Daoy (cell line): ENCODE data around the gene MBTPS1. TPM values are rescaled to one million over a fixed set of nuclear protein-coding genes. Genes with fewer than 3 reads are reported as not detected.
A peak's percentile ranks its signal among the peaks of the same experiment; 100 is the strongest.

Source experiments
- DNase-seq: peaks from one replicate; pipeline ENCODE4 v3.0.0-alpha.2; 2015; ENCODE audit warnings: low read depth
- total RNA-seq: library from RNA; depleted of rRNA; stranded (reverse); fragments of >200 nt; shearing (Covaris generic); gene quantifications from 2 replicates; pipeline ENCODE4 v1.2.3, GENCODE V29; 2014; rRNA removed

MBTPS1 gene
- 30.1 and 36.6 TPM in 2 replicates for total RNA-seq

- peak; percentile 99 for DNase-seq
These were observed at the start of gene MBTPS1 for GRCh38 chr16:84116720-84117493. Gene MBTPS1 (minus strand): TSS chr16:84116942. CDS start chr16:84101783, 15,159 bp downstream.

DNA sequence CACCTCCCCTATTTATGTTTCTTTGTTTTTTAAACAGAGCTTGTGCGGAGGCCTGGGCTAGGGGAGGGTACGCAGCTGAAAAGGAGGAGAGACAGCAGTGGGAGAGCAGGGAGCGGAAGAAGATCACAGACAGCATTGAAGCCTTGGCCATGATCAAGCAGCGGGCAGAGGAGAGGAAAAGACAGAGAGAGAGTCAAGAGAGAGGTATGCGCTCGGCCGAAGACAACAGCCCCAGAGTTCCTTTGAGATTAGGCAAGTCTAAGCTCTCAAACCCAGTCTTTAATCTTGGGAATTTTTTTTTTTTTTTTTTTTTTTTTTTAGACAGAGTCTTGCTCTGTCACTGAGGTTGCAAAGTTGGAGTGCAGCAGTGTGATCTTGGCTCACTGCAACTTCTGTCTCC is 49.0 kb upstream of the MBTPS1 start:
- DNase-seq = no peak

DNA sequence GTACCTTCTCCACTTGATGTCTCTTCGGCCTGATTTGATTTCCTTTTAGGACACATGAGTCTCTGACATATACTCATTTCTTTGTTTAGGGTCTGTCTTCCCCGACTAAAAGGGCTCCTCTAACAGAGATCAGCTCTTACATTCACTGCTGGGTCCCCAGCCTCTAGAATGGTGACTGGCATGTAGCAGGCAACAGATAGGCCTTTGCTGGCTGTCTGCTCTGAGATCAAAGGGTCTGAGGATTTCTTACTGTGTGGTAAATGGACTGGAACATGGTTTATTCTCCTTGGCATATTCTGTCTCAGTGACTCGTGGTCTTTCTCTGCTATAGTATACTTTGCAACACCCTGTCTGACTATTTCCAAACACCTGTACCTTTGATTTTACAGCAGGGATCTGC is 45.1 kb upstream of the MBTPS1 start:
- no peak for DNase-seq

DNA sequence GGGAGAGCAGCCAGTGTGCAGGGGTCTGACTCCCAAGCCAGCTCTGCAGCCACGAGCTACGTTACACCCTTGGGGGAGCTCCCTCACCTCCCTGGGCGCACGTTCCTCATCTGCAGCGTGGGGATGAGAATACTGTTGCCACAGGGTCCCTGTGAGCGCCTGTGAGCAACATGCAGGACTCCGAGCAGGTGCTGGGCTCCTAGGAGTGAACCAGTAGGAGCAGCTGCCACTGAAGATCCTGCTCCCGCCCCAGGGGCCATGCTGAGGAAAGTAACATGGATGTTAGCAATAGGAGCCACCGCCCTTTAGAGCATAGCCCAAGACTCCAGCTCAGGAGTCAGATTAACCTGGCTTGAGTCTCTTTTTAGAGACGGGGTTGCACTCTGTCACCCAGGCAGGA is 44.3 kb upstream of the MBTPS1 start:
- no peak for DNase-seq

DNA sequence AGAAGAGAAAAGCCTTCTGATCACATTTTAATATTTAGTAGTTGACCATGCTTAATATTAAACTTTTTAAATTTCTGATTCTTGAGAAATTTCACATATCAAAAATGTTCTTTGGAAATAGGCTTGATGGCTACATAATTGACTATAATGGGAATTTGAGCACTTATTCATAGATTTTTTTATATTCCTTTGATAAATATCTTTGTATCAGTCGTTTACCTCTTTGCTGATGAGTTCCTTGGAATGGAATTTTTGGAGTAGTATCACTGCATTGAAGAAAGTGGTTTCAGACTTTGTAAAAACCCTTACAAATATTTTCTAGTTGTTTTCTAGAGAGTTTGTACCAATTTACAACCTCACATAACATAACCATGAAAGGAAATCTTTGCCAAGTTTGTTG is 43.1 kb upstream of the MBTPS1 start:
- no peak for DNase-seq

GRCh38 chr16:84159007-84159406 is 42.3 kb upstream of the MBTPS1 start:
- no peak for DNase-seq

GRCh38 chr16:84156342-84156784 is 39.6 kb upstream of the MBTPS1 start:
- DNase-seq = peak; percentile 25

DNA sequence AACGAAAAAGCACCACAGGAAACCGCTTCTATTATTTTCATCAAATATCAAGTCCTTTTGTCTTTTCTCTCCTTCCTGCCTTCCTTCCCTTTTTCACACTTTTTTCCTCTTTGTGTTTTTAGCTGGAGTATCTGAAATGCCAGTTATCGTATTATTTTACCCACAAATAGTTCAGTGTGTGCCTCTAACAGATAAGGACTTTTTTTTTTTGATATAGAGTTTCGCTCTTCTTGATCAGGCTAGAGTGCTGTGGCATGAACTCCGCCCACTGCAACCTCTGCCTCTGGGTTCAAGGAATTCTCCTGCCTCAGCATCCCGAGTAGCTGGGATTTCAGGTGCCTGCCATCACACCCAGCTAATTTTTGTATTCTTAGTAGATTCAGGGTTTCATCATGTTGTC is 39.0 kb upstream of the MBTPS1 start:
- DNase-seq = no peak

- DNase-seq = no peak
These were observed 38.5 kb upstream of the MBTPS1 start for GRCh38 chr16:84155226-84155625.

DNA sequence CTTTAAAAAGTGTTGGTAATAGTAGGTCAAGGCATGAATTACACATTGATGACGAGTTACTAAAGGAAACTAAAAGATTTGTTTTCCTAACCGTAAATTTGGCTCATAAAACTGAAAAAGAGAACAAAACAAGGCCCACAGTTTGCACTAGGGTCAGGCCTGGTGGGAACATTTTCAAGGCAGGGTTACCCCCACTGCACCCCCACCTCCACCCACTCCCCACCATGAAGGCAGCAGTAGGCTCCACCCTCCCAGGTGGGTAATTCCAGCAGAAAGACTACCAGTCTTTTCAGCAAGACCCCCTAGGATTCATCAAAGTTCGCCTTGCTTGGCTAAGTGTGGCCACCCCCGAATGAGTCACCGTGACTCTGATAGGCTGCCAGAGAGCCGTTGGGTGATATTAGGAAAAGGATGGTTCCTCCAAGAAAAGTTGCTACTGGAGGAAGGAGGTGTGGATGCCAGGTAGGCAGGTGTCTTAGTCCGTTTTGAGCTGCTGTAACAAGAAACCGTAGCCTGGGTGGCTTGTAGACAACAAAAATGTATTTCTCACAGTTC is 37.0 kb upstream of the MBTPS1 start:
- peak; percentile 24 for DNase-seq

- no peak for DNase-seq
These were observed 34.2 kb upstream of the MBTPS1 start for GRCh38 chr16:84150926-84151325.

- DNase-seq = peak; percentile 91
These were observed 28.3 kb upstream of the MBTPS1 start, which contains the start of the genes DNAAF1 and HSDL1 for GRCh38 chr16:84144859-84145639. Gene DNAAF1 (plus strand): TSS chr16:84145308. CDS start chr16:84145441, 133 bp downstream. Gene HSDL1 (minus strand): TSS chr16:84145177. CDS start chr16:84131321, 13,856 bp downstream.

GRCh38 chr16:84144209-84144858 is 27.6 kb upstream of the MBTPS1 start:
- peak; percentile 33 for DNase-seq

GRCh38 chr16:84143784-84144199 is 27.1 kb upstream of the MBTPS1 start:
- no peak for DNase-seq

- DNase-seq = no peak
These were observed 26.3 kb upstream of the MBTPS1 start for GRCh38 chr16:84143081-84143480.

GRCh38 chr16:84141143-84141670 is 24.5 kb upstream of the MBTPS1 start:
- no peak for DNase-seq

DNA sequence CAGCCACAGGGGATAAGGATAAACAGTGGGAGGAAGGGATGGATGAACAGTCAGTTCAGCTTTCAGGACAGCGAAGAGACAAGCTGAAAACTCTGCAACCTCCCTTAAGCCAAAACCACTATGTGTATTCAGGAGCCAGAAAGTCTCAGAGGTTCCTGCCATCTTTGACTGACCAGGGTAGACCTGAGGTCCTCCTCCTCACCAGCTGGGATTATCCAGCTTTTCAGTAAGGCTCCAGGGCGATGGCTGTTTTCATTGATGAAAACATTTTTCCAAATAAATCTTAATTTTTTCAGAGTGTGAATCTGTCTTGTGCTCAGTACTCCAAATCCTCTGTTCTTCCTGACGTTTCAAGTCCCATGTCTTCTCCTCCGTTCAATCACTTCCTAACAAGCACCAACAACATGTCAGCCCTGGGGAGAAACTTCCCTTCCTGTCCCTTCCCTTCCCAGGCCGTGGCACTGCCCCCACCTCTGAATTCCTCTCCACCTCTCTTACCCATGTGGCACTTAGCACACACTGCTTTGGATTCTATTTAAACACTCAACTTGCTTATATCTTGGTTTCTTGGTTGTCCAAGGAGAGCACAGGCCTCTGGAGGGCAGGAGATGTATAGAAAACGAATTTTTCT is 23.0 kb upstream of the MBTPS1 start:
- no peak for DNase-seq

- DNase-seq = peak; percentile 74
These were observed 22.3 kb upstream of the MBTPS1 start for GRCh38 chr16:84138824-84139627.

DNA sequence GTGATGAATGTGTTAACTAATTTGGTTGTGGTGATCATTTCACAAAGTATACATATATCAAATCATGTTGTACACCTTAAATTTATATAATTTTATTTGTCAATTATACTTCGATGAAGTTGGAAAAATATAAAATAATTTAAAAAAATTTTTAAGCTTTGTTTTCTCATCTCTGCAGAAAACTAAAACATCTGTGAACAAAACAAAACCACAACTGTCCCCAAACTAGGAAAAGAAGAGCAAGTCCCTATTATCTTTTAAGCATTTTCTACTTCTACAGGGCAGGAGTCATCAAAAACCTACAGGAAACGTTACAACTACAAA is 21.7 kb upstream of the MBTPS1 start:
- no peak for DNase-seq

DNA sequence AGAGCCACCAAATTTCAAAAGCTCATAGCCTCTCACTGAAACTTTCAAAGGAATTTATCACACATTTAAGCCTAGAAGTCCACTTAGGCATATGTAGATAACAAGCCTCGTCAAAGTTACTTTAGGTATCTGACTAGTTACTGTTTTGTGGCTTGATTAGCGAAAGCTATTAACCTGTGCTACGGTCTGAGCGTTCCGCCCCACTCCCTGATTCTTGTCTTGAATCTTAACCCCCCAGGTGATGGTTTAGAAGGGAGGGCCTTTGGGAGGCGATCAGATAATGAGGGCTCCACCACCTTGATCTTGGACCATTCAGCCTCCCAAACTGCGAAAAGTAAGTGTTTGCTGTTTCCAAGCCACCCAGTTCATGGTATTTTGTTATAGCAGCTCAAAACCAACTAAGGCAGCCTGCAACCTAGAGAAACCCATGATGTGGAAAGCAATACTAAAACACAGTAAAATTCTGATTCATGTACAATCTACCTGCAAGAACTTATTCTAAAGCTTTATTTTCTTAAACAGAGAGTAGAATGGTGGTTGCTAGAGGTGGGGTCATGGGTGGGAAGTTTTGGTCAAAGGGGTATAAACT is 21.1 kb upstream of the MBTPS1 start:
- DNase-seq = no peak
